OCI-LY1 (cell line): Measurements from ENCODE around the gene NKD1.

Source experiments
- EZH2 ChIP-seq: fragments of 200-600 bp; sonication (generic), shearing (Covaris generic); IDR thresholded peaks from 2 replicates; pipeline ENCODE4 v1.8.0; 2017; ENCODE audit warnings: borderline replicate concordance, mixed run types, mild to moderate bottlenecking, antibody characterized with exemption, low read length, moderate library complexity, mixed read lengths
- TF ChIP-seq, protein P1 (sequence below): fragments of 200-600 bp; sonication (generic), shearing (Covaris generic); IDR thresholded peaks from 2 replicates; pipeline ENCODE4 v1.5.1; 2017; ENCODE audit warnings: mild to moderate bottlenecking, antibody characterized with exemption, low read length, moderate library complexity, mixed read lengths

DNA sequence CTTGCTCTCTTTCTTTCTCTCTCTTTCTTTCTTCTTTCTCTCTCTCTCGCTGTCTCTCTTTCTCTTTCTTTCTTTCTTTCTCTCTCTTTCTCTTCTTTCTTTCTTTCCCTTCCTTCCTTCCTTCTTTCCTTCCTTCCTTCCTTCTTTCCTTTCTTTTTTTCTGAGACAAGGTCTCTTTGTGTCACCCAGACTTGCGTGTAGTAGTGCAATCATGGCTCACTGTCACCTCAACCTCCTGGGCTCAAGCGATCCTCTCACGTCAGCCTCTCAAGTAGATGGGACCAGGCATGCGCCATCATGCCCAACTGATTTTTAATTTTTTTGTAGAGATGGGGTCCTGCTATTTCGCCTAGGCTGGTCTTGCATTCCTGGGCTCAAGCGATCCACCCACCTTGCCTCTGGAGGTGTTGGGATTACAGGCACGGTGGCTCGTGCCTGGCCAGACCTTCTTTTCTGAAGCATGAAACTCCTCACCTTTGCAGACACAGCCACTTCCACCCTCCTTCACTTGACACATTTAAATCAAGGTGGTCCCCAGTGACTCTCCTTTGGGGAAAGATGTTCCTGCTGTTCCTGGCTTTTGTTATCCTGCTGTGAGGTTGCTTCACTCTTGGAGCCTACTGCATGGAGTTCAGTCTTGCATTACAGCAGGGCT is 26.8 kb upstream of the NKD1 start:
- TF ChIP-seq, protein P1, sequence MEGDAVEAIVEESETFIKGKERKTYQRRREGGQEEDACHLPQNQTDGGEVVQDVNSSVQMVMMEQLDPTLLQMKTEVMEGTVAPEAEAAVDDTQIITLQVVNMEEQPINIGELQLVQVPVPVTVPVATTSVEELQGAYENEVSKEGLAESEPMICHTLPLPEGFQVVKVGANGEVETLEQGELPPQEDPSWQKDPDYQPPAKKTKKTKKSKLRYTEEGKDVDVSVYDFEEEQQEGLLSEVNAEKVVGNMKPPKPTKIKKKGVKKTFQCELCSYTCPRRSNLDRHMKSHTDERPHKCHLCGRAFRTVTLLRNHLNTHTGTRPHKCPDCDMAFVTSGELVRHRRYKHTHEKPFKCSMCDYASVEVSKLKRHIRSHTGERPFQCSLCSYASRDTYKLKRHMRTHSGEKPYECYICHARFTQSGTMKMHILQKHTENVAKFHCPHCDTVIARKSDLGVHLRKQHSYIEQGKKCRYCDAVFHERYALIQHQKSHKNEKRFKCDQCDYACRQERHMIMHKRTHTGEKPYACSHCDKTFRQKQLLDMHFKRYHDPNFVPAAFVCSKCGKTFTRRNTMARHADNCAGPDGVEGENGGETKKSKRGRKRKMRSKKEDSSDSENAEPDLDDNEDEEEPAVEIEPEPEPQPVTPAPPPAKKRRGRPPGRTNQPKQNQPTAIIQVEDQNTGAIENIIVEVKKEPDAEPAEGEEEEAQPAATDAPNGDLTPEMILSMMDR: no peak
- TF ChIP-seq EZH2: no peak
